HEK293 (cell line): Measurements from ENCODE around the gene TNFRSF21.

Experiments used
- BCL11A ChIP-seq: fragments of 450-650 bp; formaldehyde crosslinking; IDR thresholded peaks from 2 replicates; pipeline ENCODE4 v1.5.1; 2016; ENCODE audit warnings: low read depth, missing biosample characterization, missing genetic modification characterization
- ZNF112 ChIP-seq: fragments of 450-650 bp; formaldehyde crosslinking; IDR thresholded peaks from 2 replicates; pipeline ENCODE4 v1.5.0; 2017; ENCODE audit warnings: missing biosample characterization, missing genetic modification characterization
- ZNF138 ChIP-seq: fragments of 450-650 bp; formaldehyde crosslinking; IDR thresholded peaks from 2 replicates; pipeline ENCODE4 v1.5.1; 2016; ENCODE audit warnings: missing biosample characterization, missing genetic modification characterization, borderline replicate concordance
- ZNF214 ChIP-seq: fragments of 450-650 bp; formaldehyde crosslinking; IDR thresholded peaks from 2 replicates; pipeline ENCODE4 v1.5.1; 2017; ENCODE audit warnings: missing biosample characterization, mild to moderate bottlenecking, missing genetic modification characterization, borderline replicate concordance
- ZNF423 ChIP-seq: fragments of 450-650 bp; formaldehyde crosslinking; IDR thresholded peaks from 2 replicates; pipeline ENCODE4 v1.5.1; 2016; ENCODE audit warnings: missing biosample characterization, missing genetic modification characterization
- ZNF501 ChIP-seq: fragments of 450-650 bp; formaldehyde crosslinking; IDR thresholded peaks from 2 replicates; pipeline ENCODE4 v1.5.1; 2016; ENCODE audit warnings: missing biosample characterization, missing genetic modification characterization
- ZNF776 ChIP-seq: fragments of 450-650 bp; formaldehyde crosslinking; IDR thresholded peaks from 2 replicates; pipeline ENCODE4 v1.5.0; 2017; ENCODE audit warnings: missing biosample characterization, missing genetic modification characterization, borderline replicate concordance
- TF ChIP-seq, protein P1 (sequence below): fragments of 450-650 bp; formaldehyde crosslinking; IDR thresholded peaks from 2 replicates; pipeline ENCODE4 v1.5.1; 2016; ENCODE audit warnings: missing biosample characterization, missing genetic modification characterization
- TF ChIP-seq, protein P2 (sequence below): IDR thresholded peaks from 2 replicates; pipeline ENCODE4 v1.6.1; 2011; ENCODE audit warnings: mild to moderate bottlenecking, low read depth, low read length, borderline replicate concordance
- TF ChIP-seq, protein P3 (sequence below): fragments of 450-650 bp; formaldehyde crosslinking; IDR thresholded peaks from 2 replicates; pipeline ENCODE4 v1.5.1; 2016; ENCODE audit warnings: missing biosample characterization, missing genetic modification characterization, low read depth

DNA sequence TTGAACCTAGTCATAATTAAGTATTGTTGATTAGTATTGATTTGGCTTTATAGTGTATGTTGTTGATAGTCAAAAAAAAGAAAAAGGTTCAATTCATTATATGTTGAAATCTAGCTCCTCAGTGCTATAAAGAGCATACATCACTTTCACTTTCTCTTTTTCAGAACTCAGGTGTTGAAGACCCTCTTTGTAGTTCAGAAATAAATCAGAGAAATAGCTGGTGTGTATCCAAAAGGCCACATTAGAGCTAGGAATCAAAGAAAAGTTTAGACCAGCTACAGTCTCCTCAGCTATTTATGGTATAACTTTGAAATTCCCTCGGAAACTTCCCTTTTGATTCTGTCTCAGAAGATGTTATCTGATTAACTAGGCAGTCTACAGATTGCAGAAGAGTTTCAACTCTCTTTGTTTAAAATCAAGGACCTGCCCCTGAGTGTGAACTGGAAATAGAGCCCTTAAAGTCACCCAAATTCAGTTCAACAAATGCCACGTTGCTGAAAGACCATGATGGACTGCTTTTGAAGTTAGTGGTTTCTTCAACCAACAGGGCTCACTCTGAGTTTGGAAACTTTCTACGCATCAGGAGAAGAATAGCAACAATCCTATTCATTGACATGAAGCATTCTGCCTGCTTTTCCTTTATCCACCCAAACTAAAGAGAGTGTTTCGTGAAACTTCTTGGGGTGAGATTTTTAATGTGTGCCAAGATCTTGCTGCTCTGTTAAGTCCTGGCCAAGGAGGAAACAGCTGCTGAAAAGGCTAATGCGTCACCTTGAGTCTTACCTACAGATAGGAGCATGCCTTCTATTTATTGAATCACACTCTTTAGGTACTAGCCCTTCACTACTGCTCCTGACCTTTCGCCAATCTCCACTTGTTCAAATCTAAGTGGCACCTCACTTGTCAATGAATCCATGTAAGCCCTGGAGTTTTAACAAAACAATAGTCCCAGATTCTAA lies 111.7 kb downstream of the TNFRSF21 start:
- TF ChIP-seq, protein P1, sequence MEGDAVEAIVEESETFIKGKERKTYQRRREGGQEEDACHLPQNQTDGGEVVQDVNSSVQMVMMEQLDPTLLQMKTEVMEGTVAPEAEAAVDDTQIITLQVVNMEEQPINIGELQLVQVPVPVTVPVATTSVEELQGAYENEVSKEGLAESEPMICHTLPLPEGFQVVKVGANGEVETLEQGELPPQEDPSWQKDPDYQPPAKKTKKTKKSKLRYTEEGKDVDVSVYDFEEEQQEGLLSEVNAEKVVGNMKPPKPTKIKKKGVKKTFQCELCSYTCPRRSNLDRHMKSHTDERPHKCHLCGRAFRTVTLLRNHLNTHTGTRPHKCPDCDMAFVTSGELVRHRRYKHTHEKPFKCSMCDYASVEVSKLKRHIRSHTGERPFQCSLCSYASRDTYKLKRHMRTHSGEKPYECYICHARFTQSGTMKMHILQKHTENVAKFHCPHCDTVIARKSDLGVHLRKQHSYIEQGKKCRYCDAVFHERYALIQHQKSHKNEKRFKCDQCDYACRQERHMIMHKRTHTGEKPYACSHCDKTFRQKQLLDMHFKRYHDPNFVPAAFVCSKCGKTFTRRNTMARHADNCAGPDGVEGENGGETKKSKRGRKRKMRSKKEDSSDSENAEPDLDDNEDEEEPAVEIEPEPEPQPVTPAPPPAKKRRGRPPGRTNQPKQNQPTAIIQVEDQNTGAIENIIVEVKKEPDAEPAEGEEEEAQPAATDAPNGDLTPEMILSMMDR (tag by site-specific recombination), result no peak
- TF ChIP-seq BCL11A (tag by site-specific recombination), result no peak
- TF ChIP-seq ZNF776, result no peak
- TF ChIP-seq ZNF423 (tag by site-specific recombination), result no peak
- no peak for TF ChIP-seq ZNF501 (tag by site-specific recombination)
- no peak for TF ChIP-seq ZNF138 (tag by site-specific recombination)
- TF ChIP-seq ZNF214 (tag by site-specific recombination), result no peak
- TF ChIP-seq, protein P2, sequence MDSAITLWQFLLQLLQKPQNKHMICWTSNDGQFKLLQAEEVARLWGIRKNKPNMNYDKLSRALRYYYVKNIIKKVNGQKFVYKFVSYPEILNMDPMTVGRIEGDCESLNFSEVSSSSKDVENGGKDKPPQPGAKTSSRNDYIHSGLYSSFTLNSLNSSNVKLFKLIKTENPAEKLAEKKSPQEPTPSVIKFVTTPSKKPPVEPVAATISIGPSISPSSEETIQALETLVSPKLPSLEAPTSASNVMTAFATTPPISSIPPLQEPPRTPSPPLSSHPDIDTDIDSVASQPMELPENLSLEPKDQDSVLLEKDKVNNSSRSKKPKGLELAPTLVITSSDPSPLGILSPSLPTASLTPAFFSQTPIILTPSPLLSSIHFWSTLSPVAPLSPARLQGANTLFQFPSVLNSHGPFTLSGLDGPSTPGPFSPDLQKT, result no peak
- no peak for TF ChIP-seq ZNF112 (tag by site-specific recombination)
- TF ChIP-seq, protein P3, sequence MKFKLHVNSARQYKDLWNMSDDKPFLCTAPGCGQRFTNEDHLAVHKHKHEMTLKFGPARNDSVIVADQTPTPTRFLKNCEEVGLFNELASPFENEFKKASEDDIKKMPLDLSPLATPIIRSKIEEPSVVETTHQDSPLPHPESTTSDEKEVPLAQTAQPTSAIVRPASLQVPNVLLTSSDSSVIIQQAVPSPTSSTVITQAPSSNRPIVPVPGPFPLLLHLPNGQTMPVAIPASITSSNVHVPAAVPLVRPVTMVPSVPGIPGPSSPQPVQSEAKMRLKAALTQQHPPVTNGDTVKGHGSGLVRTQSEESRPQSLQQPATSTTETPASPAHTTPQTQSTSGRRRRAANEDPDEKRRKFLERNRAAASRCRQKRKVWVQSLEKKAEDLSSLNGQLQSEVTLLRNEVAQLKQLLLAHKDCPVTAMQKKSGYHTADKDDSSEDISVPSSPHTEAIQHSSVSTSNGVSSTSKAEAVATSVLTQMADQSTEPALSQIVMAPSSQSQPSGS (tag by site-specific recombination), result no peak
